Amniotic stem cell (primary cell): ENCODE measurements around the gene SLC25A21.
"Not testable (repeated sequence)": the region's sequence is repeated elsewhere in the genome, so short reads cannot be mapped to it uniquely, and the experiment has no call there.

Source experiments
- DNase-seq: peaks from one replicate; lab custom pipeline; 2025; lab: John Stamatoyannopoulos, UW

Gene SLC25A21

DNA sequence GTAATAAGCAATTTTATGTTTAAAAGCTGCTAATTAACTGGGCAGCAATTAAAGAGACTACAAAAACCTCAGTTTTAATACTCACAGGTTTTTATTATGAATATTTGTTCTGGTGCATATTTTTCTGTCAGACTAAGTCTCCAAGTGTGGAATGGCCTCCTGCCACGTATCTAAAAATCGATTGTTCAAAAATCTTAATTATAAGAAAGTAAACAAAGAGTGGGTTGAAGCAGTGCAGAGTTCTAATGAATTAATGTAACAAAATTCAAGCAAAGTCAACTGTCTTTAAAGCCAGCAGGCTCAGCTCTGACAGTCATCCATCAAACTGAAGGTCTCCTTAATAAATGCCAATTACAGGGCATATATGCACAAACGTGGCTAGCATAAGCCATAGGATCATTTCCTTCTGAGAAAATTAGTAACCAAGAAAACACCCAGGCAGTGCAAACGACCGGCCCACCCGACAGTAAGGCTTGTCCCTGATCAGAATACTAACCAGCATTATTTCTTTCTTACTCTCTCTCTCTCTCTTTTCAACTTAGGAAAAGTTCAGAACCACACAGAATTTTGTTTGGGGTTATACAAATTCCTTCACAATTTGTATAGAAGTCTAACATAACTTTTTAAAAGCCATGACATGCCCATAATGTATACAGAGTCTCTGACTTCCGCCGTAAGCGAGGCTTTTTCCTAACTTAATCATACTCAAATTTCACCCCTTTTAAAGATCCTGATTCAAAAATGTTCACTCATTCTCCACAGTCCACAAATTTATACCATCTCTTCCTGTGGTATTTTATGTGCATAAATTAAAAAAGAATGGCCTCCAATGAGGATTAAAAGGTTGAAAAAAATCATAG is 83.8 kb downstream of the SLC25A21 start:
- DNase-seq: no peak

DNA sequence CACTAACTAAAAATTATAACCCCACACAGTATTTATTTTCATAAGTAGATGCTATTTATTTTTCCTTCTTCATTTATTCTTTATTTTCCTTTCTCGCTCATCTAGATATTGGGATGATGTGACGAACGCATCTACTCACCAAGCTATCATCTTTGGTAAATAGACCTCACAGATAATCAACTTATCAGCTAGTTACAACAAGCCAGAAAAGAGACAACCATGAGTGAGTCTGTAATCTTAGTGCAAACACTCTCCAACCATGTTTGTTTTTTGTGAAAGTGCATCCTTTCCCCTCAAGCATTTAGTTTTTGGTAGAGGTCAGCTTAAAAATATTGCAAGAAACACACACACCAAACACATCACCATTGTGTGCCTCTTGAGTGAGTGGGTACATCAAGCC is 84.9 kb downstream of the SLC25A21 start:
- no peak for DNase-seq

DNA sequence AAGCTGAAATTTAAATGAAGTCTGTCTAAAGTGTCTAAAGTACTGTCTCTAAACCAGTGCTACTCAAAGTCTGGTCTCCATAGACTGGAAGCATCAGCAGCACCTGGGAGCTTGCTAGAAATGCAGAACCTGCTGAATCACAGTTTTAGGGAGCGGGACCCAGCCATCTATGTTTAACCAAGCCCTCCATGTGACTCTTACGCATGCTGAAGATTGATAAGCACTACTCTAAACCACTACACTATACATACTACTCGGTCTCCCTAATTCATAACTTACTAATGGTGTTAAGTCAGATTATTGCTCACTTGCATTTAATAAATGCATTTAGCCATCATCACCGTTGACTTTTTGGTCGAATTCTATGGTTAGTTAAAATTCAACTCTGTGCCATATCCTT is 88.8 kb downstream of the SLC25A21 start:
- DNase-seq: no peak

DNA sequence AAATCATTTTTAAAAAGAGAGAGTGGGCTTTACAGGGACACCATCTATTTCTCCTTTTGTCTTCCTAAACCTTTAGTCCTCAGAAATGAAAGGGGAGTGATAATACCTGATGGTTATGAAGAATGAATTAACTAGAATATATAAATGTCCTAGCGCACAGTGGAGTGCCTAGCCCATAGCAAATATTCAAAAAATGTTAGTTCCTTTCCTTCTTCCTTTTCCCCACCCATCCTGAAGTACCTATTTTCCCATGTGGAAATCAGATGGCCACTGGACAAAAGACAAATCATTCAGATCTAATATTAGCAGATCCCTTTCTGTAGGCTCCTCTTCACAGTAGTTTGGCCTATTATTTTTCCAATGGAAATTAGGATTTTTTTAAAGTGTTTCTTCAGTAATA is 90.0 kb downstream of the SLC25A21 start:
- no peak for DNase-seq

DNA sequence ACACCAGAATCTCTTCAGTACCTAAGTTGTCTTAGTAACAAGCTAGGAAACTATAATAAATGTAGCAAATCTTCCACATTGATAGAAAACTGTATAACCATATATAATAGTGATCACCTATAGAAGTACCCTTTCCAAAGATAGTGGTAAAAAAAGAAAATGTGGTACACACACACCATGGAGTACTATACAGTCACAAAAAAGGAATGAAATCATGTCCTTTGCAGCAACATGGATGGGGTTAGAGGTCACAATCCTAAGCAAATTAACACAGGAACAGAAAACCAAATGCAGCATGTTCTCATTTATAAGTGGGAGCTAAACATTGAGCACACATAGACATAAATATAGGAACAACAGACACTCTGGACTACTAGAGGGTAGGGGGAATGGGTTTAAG is 90.5 kb downstream of the SLC25A21 start:
- no peak for DNase-seq

DNA sequence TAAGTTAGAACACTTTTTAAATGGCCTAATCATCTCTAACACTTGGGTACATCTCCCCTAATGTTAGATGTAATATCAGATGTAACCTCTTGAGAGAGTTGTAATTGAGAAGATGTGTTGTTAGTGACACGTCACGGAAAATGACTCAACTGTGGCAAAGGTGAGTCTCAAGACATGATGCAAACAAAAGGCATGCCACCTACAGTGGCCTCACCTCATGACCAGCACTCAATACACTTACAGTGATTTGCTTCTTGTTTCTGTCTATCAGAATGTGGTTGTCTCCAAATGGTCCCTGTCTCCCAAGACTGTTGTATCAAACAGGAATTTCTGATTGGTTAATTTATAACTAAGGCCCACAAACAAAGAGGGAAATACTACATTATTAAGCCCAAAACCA is 91.2 kb downstream of the SLC25A21 start:
- no peak for DNase-seq

DNA sequence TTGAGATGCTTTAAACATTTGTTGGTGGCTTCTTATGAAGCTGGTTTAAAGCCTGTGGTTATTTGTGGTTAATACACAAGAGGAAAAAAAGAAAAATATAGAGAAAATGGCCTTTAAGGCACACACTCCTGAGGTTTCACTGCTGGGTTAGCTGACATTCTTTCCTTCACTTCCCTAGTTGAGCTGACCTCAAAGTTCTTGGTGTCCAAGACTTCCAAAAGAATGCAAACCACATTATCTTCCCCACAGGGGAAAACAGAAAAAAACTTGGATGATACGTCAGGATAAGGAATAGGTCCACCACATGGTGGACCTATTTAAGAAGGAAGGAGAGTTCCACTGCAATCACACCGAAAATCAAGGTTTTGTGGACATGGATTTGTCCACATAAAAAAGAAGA is 94.3 kb downstream of the SLC25A21 start:
- DNase-seq: no peak

DNA sequence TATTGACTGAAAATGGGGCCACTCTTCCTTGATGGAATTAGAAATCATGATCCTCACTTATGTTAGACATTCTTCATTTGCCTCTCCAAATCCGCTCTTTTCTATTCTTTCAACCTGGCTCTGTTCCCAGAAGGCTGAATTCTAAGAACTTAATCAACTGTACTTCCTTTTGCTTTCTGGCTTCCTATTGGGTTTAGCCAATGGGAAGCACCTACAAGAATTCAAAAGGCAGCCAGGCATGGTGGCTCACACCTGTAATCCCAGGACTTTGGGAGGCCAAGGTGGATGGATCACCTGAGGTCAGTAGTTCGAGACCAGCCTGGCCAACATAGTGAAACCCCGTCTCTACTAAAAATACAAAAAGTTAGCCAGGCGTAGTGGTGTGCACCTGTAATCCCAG is 98.1 kb downstream of the SLC25A21 start:
- DNase-seq: not testable (repeated sequence)

DNA sequence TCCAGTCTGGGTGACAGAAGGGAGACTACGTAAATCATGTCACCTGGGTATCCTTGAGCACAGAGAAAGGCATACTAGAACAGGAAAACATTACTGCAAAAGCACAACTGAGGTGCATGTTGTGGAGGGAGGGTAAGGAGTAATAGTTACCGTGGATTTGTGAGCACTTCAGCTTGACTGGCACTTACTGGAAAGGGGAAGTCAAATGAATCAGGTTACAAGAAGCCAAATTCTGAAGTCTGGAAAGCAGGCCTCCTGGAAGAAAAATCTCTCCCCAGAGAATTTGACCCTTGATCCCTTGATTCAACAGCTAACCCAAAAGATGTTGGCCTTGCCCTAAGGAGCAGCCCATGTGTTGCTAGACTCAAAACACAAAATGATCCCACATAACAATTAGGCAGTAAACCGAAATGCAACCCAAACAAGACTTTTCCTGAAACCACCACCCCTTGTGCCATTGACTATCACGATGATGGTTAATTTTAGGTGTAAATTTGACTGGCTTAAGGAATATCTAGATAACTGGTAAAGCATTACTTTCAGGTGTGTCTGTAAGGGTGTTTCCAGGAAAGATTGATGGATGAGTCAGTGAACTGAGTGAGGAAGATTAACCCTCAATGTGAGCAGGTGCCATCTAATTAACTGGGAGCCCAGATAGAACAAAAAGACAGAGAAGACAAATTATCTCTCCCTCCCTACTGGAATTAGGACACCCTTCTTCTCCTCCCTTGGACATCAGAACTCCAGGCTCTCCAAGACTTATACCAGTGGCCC is 108.8 kb downstream of the SLC25A21 start:
- DNase-seq: no peak

DNA sequence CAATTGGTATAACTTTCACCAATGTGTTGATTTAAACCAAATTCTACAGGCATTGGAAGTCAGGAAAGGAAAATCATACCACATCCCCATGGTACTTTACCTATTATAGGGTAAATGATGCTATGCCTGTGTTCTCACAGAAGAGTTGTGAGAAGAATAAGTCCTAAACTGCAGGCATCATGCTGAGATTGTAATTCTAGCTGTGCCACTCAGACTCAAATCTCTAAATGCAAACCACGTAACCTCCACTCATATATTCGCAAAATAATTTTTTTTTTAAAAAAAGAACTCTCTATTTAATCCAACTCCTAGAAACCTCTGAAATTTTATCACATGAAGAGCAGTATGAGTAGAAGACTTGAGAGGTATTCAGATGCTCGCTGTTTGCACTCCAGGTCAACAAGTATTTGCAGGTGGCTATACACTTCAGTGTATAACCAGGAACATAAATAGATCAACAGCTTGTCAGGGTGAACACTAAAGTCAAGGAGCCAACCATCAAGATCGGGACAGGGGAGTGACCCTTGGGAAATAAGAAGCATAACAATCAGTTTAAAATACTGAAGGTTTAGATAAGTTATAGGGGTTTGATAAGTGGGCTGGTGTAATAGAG is 110.1 kb downstream of the SLC25A21 start:
- no peak for DNase-seq

DNA sequence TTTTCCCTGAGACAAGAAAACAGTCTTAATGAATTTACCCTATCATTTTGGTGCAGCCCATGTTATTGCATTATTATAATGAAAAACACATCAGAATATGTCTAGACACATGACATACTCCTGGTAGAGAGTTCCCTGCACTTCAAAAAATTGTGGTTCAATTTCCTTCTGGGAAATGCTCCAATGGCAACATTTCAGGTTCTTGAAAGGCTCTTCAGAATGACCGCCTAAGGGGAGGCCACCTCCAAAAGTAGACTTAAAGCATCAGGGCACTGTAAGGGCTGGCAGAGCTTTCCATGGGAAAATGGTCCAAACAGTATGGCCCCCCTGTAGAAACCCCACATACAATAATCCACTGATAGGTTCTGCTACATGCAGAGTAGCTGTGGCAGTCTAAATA is 110.7 kb downstream of the SLC25A21 start:
- DNase-seq: no peak

DNA sequence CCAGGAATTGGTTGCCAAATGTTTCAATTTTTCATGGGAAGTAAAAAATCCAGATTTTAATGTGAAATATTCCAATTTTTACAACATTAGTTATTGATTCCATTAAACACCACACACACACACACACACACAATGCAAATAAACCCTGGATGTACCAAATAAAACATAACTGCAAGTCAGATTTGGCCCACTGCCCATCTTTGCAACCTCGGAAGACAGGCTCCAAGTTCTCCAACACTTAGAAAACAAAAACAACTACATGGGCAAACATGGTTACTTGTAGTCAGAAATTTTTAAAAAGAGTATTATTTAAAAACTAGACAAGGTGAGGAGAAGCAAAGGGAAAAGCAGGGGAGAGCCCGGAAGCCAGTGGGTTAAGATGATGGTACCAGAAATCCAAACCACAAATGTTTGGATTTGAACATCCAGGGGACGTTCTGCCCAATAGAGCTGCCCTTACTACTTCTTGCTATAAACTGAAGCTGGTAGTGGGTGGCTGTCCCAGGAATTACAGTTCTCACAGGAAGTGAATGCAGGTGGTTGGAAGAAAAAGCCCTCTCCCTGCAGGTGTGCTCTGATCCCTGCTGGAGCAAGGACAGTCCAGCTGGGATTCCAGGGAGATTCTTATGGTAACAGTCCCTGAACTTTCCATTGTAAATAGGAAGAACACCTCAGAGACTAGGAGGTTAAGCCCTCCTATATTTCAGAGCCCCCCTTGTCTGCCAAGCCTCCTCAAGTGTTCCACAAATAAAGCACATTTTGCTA is 111.7 kb downstream of the SLC25A21 start:
- no peak for DNase-seq

DNA sequence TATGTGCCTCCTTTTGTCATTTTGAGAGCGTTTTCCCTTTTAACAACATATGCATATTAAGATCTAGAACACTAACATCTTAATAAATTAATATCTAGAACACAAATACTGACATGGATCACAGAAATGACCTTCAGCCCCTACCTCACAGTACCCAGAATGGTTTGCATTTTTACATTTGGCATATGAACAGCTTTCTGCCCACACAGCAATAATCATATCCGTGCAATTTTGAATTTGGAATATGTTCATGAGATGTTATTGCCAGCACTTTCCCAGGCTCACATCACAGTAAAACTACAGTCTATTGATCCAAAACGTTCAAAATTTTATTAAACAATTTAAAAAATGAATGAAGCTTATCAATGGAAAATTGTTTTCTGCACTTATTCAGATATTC is 114.6 kb downstream of the SLC25A21 start:
- DNase-seq: no peak

DNA sequence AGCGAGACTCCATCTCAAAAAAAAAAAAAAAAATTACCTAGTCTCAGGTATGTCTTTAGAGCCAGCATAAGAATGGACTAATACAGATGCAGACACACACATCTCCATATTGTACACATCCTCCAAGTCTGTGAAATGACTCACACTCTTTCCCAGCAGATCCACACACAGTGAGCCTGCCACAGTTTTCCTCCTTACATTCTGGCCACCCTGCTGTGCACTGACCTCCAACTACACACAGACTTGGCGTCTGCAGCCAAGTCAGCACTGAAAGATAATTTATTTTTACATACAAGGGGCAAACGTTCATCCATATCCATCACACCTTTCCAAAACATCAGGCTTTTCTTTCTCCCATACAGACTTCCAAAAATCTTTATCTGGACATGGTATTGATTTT is 115.9 kb downstream of the SLC25A21 start:
- DNase-seq: no peak

DNA sequence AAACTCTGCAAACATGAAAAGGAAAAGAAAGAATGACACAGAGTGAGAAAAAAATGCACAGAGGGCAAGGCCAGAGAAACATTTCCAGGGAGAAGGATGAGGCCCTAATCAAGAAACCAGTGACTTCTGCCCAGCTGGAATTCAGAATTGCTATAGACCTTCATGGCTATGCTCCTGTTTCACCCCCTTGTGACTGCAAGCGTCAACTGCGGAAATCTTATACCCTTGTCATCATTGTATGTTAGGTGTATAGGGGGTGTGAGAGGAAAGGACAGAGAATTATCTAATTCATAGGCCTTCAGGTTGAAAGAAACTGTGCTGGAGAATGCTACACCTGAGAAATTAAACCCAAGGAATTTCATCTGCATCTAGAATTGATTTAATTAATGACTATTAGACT is 117.5 kb downstream of the SLC25A21 start:
- DNase-seq: no peak

DNA sequence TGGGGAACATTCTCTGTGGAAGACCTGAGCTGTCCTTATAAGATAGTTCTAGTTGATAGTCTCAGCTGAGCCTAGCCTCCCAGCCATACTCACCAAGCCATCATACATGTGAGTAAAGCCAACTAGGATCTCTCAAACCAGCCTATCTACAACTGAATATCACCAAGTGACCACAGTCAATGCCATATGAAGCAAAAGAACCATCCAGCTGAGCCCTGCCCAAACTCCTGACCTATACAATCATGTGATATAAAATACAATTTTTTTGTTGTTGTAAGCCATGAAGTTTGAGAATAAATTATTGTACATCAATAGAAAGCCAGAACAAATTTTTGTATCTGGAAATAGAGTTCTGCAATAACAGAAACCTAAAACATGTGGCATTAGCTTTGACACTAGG is 118.3 kb downstream of the SLC25A21 start:
- no peak for DNase-seq

DNA sequence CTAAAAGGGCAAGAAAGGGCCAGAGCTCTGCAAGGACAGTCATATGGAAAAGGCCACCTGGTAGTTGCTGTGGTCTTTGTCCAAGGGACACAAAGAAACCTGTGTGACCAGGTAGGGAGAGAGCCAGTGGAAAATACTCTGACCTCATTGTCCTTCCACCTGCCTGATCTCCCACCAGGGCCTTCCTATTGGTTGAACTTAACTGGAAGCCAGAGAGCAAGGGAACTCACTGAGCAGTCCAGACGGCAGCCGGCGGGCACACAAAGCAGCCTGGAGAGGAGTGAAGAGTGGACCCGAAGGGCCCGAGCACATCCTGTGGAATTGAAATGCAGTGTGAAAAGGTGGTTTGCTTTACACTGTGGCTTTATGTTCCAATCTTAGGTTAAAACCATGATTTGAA is 120.7 kb downstream of the SLC25A21 start:
- no peak for DNase-seq

DNA sequence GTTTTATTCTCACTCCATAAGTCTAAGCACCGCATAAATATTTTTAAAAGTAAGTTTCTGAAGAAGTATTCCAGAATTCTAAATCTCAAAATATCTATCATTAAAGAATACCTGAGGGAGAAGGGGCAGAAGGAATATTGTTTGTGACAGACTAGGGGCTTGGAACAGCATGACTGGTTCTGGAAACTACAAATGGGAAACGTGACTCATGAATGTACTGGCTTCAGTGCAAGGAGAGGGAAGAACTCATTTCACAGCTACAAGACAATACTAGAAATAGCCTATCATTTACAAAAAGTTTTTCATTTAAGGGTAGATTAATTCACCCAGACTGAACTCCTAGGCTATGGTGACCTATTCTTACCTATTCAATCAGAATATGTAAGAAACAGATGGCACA is 121.3 kb downstream of the SLC25A21 start:
- no peak for DNase-seq

DNA sequence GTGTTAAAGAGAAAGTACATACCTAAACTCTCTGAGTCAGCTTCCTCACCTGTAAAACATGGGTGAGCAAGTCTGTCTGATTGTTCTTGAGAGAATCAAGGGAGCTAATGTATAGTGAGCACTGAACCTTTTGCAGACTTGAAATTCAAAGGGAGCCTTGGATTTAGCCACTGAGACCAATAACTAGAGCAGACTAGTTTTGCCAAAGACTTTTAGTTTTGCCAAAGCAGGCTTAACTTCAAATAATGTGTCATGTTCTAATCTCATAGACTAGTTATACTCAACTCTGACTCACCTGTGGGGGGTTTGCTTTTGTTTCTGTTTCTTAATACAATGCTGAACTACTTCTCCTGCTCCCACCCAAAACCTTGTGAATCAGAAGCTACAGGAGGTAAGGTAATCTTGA is 123.7 kb downstream of the SLC25A21 start:
- DNase-seq: no peak

DNA sequence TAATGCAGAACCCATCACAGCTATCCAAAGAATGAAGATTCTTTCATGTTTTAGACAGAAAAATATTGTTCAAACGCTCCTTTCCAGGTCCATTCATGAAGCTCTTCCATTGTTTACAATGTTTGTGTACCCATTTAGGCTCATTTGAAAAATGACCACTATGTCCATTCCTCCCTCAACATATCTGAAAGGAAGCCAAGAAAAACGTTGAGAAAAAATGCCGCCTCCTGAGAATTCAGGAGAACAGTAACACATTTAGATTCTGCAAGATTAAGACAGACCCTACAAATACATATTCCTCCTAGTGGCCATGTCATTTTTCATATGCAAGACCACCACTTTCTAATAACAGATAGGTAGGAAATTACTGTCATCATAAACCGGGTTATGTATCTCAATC is 124.4 kb downstream of the SLC25A21 start:
- no peak for DNase-seq

DNA sequence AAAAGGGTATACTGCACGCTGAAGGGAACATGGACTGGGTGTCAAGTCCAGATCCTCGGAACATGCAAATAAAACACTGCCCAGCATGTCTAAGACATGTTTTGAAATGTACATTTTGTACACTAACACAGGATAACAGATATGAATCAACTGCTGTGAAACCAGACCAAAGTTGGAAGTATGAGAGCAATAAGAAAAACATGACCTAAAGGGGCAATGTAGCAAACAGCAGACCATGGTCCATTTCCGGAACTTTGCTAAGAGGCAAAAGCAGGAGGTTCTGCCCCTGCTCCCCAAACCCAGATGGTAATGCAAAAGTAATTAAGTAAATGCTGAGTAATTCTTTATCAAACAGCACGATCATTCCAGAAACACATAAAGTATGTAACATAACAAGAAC is 125.2 kb downstream of the SLC25A21 start:
- no peak for DNase-seq

DNA sequence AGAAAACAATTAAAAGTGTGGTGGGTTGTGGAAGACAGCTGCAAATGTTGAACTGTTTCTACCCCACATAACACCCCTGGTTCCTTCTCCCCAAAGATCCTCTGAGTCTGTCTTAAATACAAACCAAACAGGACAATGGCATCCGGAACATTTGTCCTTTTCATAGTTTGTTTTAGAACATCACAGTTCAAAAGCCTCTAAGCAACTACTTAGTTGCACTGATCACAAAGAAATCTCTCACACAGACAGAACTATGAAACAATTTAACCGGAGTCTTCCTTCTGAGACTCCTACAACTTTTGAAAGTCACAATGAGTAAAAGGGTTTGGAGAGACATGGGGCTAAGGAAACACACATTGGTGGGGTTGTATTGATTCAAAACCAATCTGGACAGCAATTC is 125.6 kb downstream of the SLC25A21 start:
- DNase-seq: no peak
